IMR-90 (cell line): ENCODE data around the gene STOM.

Source experiments
- BHLHE40 ChIP-seq: fragments of 150-350 bp; IDR thresholded peaks from 2 replicates; pipeline ENCODE4 v1.6.1; 2016; ENCODE audit warnings: mild to moderate bottlenecking, low read depth, low read length
- CEBPB ChIP-seq: IDR thresholded peaks from 2 replicates; pipeline ENCODE4 v1.6.1; 2012; ENCODE audit warnings: low read depth, low read length, improper control_type of control experiment
- FOS ChIP-seq: fragments of 150-350 bp; IDR thresholded peaks from 2 replicates; pipeline ENCODE4 v1.6.1; 2016; ENCODE audit warnings: low read depth, low read length
- MAFK ChIP-seq: IDR thresholded peaks from 2 replicates; pipeline ENCODE4 v1.6.1; 2012; ENCODE audit warnings: low read depth, low read length, improper control_type of control experiment
- MAZ ChIP-seq: IDR thresholded peaks from 2 replicates; pipeline ENCODE4 v1.6.1; 2012; ENCODE audit warnings: low read depth, mild to moderate bottlenecking, low read length, improper control_type of control experiment, moderate library complexity, borderline replicate concordance
- MXI1 ChIP-seq: IDR thresholded peaks from 2 replicates; pipeline ENCODE4 v1.6.1; 2012; ENCODE audit warnings: low read depth, mild to moderate bottlenecking, low read length, moderate library complexity, borderline replicate concordance
- POLR2A ChIP-seq: IDR thresholded peaks from 2 replicates; pipeline ENCODE4 v1.6.1; 2012; ENCODE audit warnings: mild to moderate bottlenecking, low read depth, low read length
- RFX5 ChIP-seq: IDR thresholded peaks from 2 replicates; pipeline ENCODE4 v1.8.0; 2012; ENCODE audit warnings: low read depth, mild to moderate bottlenecking, low read length, moderate library complexity
- SMC3 ChIP-seq: fragments of 150-350 bp; IDR thresholded peaks from 2 replicates; pipeline ENCODE4 v1.6.1; 2016; ENCODE audit warnings: low read depth, mild to moderate bottlenecking, antibody characterized with exemption, low read length, moderate library complexity
- TF ChIP-seq, protein P1 (sequence below): conservative IDR thresholded peaks from 2 replicates; pipeline ENCODE4 v1.5.1; 2012; ENCODE audit warnings: mild to moderate bottlenecking, low read depth, low read length, improper control_type of control experiment

DNA sequence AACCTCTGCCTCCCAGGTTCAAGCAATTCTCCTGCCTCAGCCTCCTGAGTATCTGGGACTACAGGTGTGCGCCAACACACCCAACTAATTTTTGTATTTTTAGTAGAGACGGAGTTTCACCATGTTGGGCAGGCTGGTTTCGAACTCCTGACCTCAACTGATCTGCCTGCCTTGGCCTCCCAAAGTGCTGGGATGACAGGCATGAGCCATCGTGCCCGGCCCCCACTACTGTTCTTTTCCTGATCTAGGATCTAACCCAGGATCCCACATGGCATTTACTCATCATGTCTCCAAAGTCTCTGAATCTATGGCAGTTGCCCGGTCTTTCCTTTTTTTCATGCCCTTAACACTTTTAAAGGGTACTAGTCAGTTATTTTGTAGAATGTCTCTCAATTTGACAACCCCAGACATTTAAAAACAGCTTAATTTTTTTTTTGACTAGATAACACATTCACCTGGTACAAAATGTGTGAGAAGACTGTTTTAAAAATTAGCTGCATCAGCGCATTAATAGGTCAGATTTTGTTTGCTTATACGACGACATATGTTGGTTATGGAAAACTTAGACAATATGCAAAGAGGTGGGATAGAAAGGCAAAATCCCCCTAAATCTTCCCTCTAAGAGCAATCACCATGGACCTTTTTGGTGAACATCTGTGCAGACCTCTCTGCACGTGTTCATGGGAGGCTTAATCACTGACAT, 46.5 kb downstream of the STOM start:
- TF ChIP-seq POLR2A (no peak), MAZ (no peak), SMC3 (no peak), RFX5 (no peak), BHLHE40 (no peak), MXI1 (no peak), CEBPB (no peak), MAFK (peak; percentile 89), FOS (no peak)
- TF ChIP-seq, protein P1, sequence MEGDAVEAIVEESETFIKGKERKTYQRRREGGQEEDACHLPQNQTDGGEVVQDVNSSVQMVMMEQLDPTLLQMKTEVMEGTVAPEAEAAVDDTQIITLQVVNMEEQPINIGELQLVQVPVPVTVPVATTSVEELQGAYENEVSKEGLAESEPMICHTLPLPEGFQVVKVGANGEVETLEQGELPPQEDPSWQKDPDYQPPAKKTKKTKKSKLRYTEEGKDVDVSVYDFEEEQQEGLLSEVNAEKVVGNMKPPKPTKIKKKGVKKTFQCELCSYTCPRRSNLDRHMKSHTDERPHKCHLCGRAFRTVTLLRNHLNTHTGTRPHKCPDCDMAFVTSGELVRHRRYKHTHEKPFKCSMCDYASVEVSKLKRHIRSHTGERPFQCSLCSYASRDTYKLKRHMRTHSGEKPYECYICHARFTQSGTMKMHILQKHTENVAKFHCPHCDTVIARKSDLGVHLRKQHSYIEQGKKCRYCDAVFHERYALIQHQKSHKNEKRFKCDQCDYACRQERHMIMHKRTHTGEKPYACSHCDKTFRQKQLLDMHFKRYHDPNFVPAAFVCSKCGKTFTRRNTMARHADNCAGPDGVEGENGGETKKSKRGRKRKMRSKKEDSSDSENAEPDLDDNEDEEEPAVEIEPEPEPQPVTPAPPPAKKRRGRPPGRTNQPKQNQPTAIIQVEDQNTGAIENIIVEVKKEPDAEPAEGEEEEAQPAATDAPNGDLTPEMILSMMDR, result no peak
